ENCODE data around the gene PTPN11.
"Not testable (repeated sequence)": the region's sequence is repeated elsewhere in the genome, so short reads cannot be mapped to it uniquely, and the experiment has no call there.

DNA sequence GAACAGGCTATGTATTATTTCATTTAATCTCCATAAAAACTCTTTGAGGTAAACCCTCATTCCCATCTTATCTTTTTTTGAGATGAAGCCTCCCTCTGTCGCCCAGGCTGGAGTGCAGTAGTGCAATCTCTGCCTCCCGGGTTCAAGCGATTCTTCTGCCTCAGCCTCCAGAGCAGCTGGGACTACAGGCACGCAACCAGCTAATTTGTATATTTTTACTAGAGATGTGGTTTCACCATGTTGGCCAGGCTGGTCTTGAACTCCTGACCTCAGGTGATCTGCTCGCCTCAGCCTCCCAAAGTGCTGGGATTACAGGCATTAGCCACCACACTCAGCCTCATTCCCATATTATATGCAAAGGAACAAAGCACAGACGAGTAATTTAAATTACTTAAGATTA, 11.1 kb upstream of the PTPN11 start:
- TF ChIP-seq MTA3 (CRISPR knock-in tag; IDR thresholded peaks at IDR 0.05); PAX8 (CRISPR knock-in tag; IDR thresholded peaks at IDR 0.05; ENCODE audit: borderline replicate concordance); RXRA (CRISPR knock-in tag; IDR thresholded peaks at IDR 0.05); NPAS2 (CRISPR knock-in tag; IDR thresholded peaks at IDR 0.05; ENCODE audit: borderline replicate concordance); MIER2 (CRISPR knock-in tag; IDR thresholded peaks at IDR 0.05); ZNF788 (CRISPR knock-in tag; IDR thresholded peaks at IDR 0.05; ENCODE audit: borderline replicate concordance); SP1 (IDR thresholded peaks at IDR 0.05); SP1 (CRISPR knock-in tag; IDR thresholded peaks at IDR 0.05); ZNF674 (CRISPR knock-in tag; IDR thresholded peaks at IDR 0.05; ENCODE audit: low read depth); ZNF782 (CRISPR knock-in tag; IDR thresholded peaks at IDR 0.05; ENCODE audit: borderline replicate concordance): not testable (repeated sequence)
- TF ChIP-seq, protein P1, sequence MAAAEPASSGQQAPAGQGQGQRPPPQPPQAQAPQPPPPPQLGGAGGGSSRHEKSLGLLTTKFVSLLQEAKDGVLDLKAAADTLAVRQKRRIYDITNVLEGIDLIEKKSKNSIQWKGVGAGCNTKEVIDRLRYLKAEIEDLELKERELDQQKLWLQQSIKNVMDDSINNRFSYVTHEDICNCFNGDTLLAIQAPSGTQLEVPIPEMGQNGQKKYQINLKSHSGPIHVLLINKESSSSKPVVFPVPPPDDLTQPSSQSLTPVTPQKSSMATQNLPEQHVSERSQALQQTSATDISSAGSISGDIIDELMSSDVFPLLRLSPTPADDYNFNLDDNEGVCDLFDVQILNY (CRISPR knock-in tag; conservative IDR thresholded peaks at IDR 0.05) = not testable (repeated sequence)
- TF ChIP-seq POLR2A (IDR thresholded peaks at IDR 0.05; ENCODE audit: insufficient read depth in 1 of 2, low read depth in 2 of 2, low read length in 2 of 2) = 0 out of 4 replicates have a peak, but pooled peaks of 1 of the 2 experiments have one; percentile 5
- TF ChIP-seq, protein P2, sequence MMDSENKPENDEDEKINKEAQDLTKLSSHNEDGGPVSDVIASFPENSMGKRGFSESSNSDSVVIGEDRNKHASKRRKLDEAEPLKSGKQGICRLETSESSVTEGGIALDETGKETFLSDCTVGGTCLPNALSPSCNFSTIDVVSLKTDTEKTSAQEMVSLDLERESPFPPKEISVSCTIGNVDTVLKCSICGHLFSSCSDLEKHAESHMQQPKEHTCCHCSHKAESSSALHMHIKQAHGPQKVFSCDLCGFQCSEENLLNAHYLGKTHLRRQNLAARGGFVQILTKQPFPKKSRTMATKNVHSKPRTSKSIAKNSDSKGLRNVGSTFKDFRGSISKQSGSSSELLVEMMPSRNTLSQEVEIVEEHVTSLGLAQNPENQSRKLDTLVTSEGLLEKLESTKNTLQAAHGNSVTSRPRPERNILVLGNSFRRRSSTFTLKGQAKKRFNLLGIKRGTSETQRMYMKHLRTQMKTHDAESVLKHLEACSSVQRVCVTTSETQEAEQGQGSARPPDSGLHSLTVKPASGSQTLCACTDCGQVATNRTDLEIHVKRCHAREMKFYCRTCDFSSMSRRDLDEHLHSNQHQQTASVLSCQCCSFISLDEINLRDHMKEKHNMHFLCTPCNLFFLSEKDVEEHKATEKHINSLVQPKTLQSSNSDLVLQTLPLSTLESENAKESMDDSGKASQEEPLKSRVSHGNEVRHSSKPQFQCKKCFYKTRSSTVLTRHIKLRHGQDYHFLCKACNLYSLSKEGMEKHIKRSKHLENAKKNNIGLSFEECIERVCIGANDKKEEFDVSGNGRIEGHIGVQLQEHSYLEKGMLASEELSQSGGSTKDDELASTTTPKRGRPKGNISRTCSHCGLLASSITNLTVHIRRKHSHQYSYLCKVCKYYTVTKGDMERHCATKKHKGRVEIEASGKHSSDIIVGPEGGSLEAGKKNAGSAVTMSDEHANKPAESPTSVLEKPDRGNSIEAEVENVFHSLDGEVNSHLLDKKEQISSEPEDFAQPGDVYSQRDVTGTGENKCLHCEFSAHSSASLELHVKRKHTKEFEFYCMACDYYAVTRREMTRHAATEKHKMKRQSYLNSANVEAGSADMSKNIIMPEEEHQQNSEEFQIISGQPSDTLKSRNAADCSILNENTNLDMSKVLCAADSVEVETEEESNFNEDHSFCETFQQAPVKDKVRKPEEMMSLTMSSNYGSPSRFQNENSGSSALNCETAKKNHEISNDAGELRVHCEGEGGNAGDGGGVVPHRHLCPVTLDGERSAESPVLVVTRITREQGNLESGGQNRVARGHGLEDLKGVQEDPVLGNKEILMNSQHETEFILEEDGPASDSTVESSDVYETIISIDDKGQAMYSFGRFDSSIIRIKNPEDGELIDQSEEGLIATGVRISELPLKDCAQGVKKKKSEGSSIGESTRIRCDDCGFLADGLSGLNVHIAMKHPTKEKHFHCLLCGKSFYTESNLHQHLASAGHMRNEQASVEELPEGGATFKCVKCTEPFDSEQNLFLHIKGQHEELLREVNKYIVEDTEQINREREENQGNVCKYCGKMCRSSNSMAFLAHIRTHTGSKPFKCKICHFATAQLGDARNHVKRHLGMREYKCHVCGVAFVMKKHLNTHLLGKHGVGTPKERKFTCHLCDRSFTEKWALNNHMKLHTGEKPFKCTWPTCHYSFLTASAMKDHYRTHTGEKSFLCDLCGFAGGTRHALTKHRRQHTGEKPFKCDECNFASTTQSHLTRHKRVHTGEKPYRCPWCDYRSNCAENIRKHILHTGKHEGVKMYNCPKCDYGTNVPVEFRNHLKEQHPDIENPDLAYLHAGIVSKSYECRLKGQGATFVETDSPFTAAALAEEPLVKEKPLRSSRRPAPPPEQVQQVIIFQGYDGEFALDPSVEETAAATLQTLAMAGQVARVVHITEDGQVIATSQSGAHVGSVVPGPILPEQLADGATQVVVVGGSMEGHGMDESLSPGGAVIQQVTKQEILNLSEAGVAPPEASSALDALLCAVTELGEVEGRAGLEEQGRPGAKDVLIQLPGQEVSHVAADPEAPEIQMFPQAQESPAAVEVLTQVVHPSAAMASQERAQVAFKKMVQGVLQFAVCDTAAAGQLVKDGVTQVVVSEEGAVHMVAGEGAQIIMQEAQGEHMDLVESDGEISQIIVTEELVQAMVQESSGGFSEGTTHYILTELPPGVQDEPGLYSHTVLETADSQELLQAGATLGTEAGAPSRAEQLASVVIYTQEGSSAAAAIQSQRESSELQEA (CRISPR knock-in tag; IDR thresholded peaks at IDR 0.05; ENCODE audit: not compliant biosample characterization) = not testable (repeated sequence)
- TF ChIP-seq, protein P3, sequence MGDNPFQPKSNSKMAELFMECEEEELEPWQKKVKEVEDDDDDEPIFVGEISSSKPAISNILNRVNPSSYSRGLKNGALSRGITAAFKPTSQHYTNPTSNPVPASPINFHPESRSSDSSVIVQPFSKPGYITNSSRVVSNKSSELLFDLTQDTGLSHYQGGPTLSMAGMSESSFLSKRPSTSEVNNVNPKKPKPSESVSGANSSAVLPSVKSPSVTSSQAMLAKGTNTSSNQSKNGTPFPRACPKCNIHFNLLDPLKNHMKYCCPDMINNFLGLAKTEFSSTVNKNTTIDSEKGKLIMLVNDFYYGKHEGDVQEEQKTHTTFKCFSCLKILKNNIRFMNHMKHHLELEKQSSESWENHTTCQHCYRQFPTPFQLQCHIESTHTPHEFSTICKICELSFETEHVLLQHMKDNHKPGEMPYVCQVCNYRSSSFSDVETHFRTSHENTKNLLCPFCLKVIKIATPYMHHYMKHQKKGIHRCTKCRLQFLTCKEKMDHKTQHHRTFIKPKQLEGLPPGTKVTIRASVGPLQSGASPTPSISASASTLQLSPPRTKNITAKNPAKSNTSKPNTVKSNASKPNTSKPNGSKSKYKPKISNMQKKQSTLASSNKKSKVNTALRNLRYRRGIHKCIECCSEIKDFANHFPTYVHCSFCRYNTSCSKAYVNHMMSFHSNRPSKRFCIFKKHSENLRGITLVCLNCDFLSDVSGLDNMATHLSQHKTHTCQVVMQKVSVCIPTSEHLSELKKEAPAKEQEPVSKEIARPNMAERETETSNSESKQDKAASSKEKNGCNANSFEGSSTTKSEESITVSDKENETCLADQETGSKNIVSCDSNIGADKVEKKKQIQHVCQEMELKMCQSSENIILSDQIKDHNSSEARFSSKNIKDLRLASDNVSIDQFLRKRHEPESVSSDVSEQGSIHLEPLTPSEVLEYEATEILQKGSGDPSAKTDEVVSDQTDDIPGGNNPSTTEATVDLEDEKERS (CRISPR knock-in tag; IDR thresholded peaks at IDR 0.05) = not testable (repeated sequence)
